Measurements from ENCODE around the gene SLC25A47.
"Not testable (repeated sequence)": the region's sequence is repeated elsewhere in the genome, so short reads cannot be mapped to it uniquely, and the experiment has no call there.

The SLC25A47 gene

DNA sequence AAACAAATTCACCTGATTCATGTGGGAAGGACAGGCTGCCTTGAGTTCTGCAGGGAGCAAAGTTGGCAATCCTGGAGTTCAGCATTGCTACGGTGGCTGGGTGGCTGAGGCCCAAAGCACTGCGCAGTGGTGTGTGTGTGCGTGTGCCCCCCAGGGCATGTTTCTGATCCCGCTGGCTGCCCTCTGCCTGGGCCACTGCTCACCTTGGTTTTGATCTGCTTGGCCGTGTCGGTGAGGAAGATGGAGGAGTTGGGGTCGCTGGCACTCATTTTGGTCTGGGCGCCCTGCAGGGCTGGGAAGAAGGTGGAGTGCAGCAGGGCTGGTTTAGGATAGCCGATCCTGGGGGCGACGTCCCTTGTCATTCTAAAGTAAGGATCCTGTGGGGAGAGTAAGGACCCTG is 19.1 kb downstream of the SLC25A47 start:
- H3K4me2 ChIP-seq (ENCODE audit: low read depth, low read length, poor library complexity, severe bottlenecking) = no peak overlapping the region
- no peak overlapping the region for H3K9ac ChIP-seq (ENCODE audit: low read depth, low read length, poor library complexity, severe bottlenecking)
- no peak overlapping the region for H2AFZ ChIP-seq (ENCODE audit: low read length)
- no peaks in the 10 kb centered on the region for H3K79me2 ChIP-seq (ENCODE audit: insufficient read depth, low read length)
- no peaks in the 10 kb centered on the region for H3K9me3 ChIP-seq (ENCODE audit: insufficient read depth, low read depth, low read length)
- no peaks in the 10 kb centered on the region for H4K20me1 ChIP-seq (ENCODE audit: insufficient read depth, low read length, poor library complexity, severe bottlenecking)
- H3K4me1 ChIP-seq (ENCODE audit: insufficient read depth, low read length, poor library complexity, severe bottlenecking) = no peaks in the 10 kb centered on the region
- no peak overlapping the region for H3K4me3 ChIP-seq (ENCODE audit: low read length, poor library complexity, severe bottlenecking)
- H3K9me2 ChIP-seq (replicated peaks; ENCODE audit: low read depth, low read length) = no peaks in the 10 kb centered on the region
- H3K36me3 ChIP-seq (ENCODE audit: insufficient read depth, low read length) = peaks cover 6% of the 10 kb centered on the region; the same call in 1 of the 2 replicates
- H3F3A ChIP-seq (ENCODE audit: low read depth) = no peaks in the 10 kb centered on the region
- TF ChIP-seq, protein P1, sequence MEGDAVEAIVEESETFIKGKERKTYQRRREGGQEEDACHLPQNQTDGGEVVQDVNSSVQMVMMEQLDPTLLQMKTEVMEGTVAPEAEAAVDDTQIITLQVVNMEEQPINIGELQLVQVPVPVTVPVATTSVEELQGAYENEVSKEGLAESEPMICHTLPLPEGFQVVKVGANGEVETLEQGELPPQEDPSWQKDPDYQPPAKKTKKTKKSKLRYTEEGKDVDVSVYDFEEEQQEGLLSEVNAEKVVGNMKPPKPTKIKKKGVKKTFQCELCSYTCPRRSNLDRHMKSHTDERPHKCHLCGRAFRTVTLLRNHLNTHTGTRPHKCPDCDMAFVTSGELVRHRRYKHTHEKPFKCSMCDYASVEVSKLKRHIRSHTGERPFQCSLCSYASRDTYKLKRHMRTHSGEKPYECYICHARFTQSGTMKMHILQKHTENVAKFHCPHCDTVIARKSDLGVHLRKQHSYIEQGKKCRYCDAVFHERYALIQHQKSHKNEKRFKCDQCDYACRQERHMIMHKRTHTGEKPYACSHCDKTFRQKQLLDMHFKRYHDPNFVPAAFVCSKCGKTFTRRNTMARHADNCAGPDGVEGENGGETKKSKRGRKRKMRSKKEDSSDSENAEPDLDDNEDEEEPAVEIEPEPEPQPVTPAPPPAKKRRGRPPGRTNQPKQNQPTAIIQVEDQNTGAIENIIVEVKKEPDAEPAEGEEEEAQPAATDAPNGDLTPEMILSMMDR (conservative IDR thresholded peaks at IDR 0.05; ENCODE audit: low read length) = no peak
- H3K27me3 ChIP-seq (ENCODE audit: insufficient read depth, low read length, poor library complexity, severe bottlenecking) = no peaks in the 10 kb centered on the region

DNA sequence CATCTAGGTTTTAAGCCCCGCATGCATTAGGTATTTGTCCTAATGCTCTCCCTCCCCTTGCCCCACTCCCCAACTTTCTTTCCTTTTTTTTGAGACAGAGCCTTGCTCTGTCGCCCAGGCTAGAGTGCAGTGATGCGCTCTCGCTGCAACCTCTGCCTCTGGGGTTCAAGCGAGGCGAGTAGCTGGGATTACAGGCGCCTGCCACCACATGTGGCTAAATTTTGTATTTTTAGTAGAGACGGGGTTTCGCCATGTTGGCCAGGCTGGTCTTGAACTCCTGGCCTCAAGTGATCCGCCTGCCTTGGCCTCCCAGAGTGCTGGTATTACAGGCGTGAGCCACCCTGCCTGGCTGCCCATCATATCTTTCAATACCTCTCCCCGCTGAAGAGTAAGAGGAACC is 19.7 kb downstream of the SLC25A47 start:
- H3K27me3 ChIP-seq (ENCODE audit: insufficient read depth, low read length, poor library complexity, severe bottlenecking); H3K79me2 ChIP-seq (ENCODE audit: insufficient read depth, low read length); H3F3A ChIP-seq (ENCODE audit: low read depth); H3K4me1 ChIP-seq (ENCODE audit: insufficient read depth, low read length, poor library complexity, severe bottlenecking); H4K20me1 ChIP-seq (ENCODE audit: insufficient read depth, low read length, poor library complexity, severe bottlenecking); H3K9ac ChIP-seq (ENCODE audit: low read depth, low read length, poor library complexity, severe bottlenecking); H3K9me2 ChIP-seq (replicated peaks; ENCODE audit: low read depth, low read length); H3K4me2 ChIP-seq (ENCODE audit: low read depth, low read length, poor library complexity, severe bottlenecking); H3K36me3 ChIP-seq (ENCODE audit: insufficient read depth, low read length); H3K4me3 ChIP-seq (ENCODE audit: low read length, poor library complexity, severe bottlenecking); H3K9me3 ChIP-seq (ENCODE audit: insufficient read depth, low read depth, low read length); H2AFZ ChIP-seq (ENCODE audit: low read length): not testable (repeated sequence)

DNA sequence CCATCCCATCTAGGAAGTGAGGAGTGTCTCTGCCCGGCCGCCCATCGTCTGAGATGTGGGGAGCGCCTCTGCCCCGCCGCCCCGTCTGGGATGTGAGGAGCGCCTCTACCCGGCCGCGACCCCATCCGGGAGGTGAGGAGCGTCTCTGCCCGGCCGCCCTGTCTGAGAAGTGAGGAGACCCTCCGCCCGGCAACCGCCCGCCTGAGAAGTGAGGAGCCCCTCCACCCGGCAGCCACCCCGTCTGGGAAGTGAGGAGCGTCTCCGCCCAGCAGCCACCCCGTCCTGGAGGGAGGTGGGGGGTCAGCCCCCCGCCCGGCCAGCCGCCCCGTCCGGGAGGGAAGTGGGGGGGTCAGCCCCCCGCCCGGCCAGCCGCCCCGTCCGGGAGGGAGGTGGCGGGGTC is 21.5 kb downstream of the SLC25A47 start:
- H3F3A ChIP-seq (ENCODE audit: low read depth); H3K9me2 ChIP-seq (replicated peaks; ENCODE audit: low read depth, low read length); H3K9ac ChIP-seq (ENCODE audit: low read depth, low read length, poor library complexity, severe bottlenecking); H3K36me3 ChIP-seq (ENCODE audit: insufficient read depth, low read length); H3K4me1 ChIP-seq (ENCODE audit: insufficient read depth, low read length, poor library complexity, severe bottlenecking); H3K4me3 ChIP-seq (ENCODE audit: low read length, poor library complexity, severe bottlenecking); H3K9me3 ChIP-seq (ENCODE audit: insufficient read depth, low read depth, low read length); H2AFZ ChIP-seq (ENCODE audit: low read length); H3K27me3 ChIP-seq (ENCODE audit: insufficient read depth, low read length, poor library complexity, severe bottlenecking); H3K4me2 ChIP-seq (ENCODE audit: low read depth, low read length, poor library complexity, severe bottlenecking); H3K79me2 ChIP-seq (ENCODE audit: insufficient read depth, low read length); H4K20me1 ChIP-seq (ENCODE audit: insufficient read depth, low read length, poor library complexity, severe bottlenecking): not testable (repeated sequence)

- H3K36me3 ChIP-seq (ENCODE audit: insufficient read depth, low read length) = peaks cover 6% of the 10 kb centered on the region; the same call in 1 of the 2 replicates
- H3K4me2 ChIP-seq (ENCODE audit: low read depth, low read length, poor library complexity, severe bottlenecking) = no peak overlapping the region
- TF ChIP-seq, protein P1 (conservative IDR thresholded peaks at IDR 0.05; ENCODE audit: low read length) = no peak
- TF ChIP-seq EZH2phosphoT487 (IDR thresholded peaks at IDR 0.05; ENCODE audit: borderline replicate concordance) = no peak
- H3K9me3 ChIP-seq (ENCODE audit: insufficient read depth, low read depth, low read length) = no peaks in the 10 kb centered on the region
- no peak overlapping the region for H3K9ac ChIP-seq (ENCODE audit: low read depth, low read length, poor library complexity, severe bottlenecking)
- no peak overlapping the region for H2AFZ ChIP-seq (ENCODE audit: low read length)
- no peaks in the 10 kb centered on the region for H3K79me2 ChIP-seq (ENCODE audit: insufficient read depth, low read length)
- no peaks in the 10 kb centered on the region for H4K20me1 ChIP-seq (ENCODE audit: insufficient read depth, low read length, poor library complexity, severe bottlenecking)
- H3K4me3 ChIP-seq (ENCODE audit: low read length, poor library complexity, severe bottlenecking) = no peak overlapping the region
- no peaks in the 10 kb centered on the region for H3K27me3 ChIP-seq (ENCODE audit: insufficient read depth, low read length, poor library complexity, severe bottlenecking)
- no peaks in the 10 kb centered on the region for H3F3A ChIP-seq (ENCODE audit: low read depth)
- H3K9me2 ChIP-seq (replicated peaks; ENCODE audit: low read depth, low read length) = no peaks in the 10 kb centered on the region
- no peaks in the 10 kb centered on the region for H3K4me1 ChIP-seq (ENCODE audit: insufficient read depth, low read length, poor library complexity, severe bottlenecking)
Observed at GRCh38 chr14:100345711-100346110, 22.6 kb downstream of the SLC25A47 start.
